ENCODE data around the gene PSMC3.
A peak's percentile ranks its signal among the peaks of the same experiment; 100 is the strongest.

PSMC3 gene

DNA sequence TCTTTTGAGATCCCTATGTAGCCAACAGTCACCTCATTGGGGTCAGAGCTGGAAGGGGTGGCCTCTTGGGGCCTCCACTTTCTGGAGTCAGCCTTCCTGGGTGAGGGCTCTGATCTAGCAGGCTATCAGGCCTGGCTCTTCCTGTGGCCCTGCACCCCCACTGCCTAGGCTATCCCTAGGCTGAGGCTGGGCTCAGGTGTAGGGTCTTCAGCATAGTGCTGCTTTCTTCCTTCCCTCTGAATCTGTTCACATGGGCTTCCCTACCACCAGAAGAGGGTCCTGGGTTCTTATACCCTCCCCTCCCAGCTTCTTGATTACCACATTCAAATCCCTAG, 47.4 kb downstream of the PSMC3 start:
- DNase-seq (ENCODE audit: low spot score): no peak
- TF ChIP-seq, protein P1, sequence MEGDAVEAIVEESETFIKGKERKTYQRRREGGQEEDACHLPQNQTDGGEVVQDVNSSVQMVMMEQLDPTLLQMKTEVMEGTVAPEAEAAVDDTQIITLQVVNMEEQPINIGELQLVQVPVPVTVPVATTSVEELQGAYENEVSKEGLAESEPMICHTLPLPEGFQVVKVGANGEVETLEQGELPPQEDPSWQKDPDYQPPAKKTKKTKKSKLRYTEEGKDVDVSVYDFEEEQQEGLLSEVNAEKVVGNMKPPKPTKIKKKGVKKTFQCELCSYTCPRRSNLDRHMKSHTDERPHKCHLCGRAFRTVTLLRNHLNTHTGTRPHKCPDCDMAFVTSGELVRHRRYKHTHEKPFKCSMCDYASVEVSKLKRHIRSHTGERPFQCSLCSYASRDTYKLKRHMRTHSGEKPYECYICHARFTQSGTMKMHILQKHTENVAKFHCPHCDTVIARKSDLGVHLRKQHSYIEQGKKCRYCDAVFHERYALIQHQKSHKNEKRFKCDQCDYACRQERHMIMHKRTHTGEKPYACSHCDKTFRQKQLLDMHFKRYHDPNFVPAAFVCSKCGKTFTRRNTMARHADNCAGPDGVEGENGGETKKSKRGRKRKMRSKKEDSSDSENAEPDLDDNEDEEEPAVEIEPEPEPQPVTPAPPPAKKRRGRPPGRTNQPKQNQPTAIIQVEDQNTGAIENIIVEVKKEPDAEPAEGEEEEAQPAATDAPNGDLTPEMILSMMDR (IDR thresholded peaks at IDR 0.05; ENCODE audit: extremely low read depth, insufficient read depth, missing control alignments): no peak
- in situ Hi-C loops (cut with MboI; ENCODE audit: low pct_unique_long_range_greater_than_20kb, low sequenced_read_pairs, unreplicated experiment): no loop called here

DNA sequence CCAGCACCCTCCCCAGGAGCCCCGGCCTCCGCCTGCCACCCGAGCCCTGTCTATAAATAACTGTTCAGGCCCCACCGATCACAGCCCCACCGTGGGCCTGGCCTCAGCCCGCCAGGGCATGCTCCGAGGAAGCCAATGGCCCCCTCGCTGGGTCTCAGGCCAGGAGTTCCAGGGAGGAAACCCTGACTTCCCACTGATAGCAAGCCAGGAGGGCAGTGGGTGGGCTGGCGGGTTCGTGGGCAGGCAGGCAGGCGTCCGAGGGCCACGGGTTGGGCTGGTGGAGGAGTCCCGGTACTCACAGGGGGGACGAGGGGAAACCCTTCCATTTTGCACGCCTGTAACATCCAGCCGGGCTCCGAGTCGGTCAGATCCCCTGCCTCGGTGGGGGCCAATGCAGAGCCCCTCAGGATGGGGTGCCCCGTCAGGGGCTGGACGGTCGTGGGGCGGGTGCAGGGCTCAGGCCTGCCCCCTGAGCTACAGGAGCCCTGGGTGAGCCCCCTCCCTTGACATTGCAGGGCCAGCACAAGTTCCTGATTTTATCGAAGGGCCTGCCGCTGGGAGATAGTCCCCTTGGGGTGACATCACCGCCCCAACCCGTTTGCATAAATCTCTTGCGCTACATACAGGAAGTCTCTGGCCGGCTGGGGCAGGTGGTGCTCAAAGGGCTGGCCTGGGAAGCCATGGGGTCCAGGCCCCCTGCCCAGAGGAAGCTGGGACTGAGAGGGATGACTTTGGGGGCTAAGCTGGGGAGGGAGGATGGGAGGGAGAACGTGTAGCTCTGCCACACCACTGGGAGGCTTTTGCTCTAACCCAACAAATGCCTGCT, 48.0 kb downstream of the PSMC3 start, which contains the start of gene SPI1:
Gene SPI1 (minus strand): TSS at position 538 of the 826 bp plus-strand sequence. CDS start 194 bp downstream, at position 344.
- TF ChIP-seq, protein P1 (IDR thresholded peaks at IDR 0.05; ENCODE audit: extremely low read depth, insufficient read depth, missing control alignments): no peak
- peak; percentile 87 for DNase-seq (ENCODE audit: low spot score)
- in situ Hi-C loops (cut with MboI; ENCODE audit: low pct_unique_long_range_greater_than_20kb, low sequenced_read_pairs, unreplicated experiment): no loop called here

DNA sequence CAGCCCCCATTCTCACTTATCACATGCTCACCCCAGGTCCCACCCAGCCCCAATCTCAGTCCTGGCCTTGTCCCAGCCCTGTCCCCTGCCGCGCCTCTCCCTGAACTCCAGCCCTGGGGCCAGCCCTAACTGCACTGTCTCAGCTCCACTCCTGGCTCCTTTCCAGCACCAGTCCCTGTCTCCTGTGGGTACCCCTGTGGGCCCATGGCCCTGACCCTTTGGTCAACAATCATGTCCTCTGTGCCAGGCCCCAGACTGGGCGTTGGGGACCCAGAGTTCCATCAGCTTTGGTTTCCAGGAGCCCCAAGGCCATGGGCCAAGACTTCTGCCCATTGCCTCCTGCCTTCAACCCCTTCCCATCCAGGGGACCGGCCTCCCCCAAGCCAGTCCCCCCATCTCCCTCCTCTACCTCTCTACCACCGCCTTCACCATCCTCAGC, 48.6 kb downstream of the PSMC3 start:
- in situ Hi-C loops (cut with MboI; ENCODE audit: low pct_unique_long_range_greater_than_20kb, low sequenced_read_pairs, unreplicated experiment): no loop called here
- DNase-seq (ENCODE audit: low spot score): peak; percentile 31
- TF ChIP-seq, protein P1 (IDR thresholded peaks at IDR 0.05; ENCODE audit: extremely low read depth, insufficient read depth, missing control alignments): no peak

DNA sequence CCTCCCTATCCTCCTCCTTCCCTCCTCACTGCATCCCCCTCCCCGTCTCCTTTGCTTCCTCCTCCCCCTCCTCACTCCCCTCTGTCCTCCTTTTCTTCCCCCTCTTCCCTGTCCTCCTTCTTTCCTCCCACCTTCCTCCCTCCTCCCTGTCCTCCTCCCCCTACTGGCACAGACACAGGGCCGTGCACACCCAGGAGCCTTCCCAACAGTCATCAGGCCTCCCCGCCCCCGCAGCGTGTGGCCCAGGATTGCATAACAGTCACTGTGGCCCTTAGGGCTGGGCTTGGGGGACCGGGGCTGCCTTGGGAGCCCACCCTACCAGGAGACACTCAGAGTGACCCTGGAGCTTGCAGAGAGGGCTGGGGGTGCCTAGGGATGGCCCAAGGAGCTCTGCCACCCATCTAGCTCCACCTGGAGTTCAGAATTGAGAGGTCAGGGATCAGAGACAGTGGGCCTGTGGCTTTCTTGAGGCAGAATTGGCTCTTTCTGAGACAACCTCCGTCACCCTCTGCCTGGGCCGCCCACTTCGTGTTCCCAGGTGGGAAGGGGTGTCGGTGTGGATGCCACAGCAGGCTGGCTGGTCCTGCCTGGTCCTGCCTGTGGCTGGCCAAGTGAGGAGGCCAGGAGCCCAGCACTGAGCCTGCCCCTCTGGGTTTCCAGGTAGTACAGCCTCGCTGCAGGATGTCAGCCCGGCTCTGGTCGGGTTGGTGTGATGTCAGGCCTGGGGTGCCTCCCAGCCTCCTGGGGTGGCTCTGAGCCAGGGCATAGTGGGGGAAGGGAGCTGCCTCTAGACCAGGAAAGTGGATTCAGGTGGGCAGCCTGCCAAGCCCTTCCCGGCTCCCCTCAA, 49.5 kb downstream of the PSMC3 start:
- in situ Hi-C loops (cut with MboI; ENCODE audit: low pct_unique_long_range_greater_than_20kb, low sequenced_read_pairs, unreplicated experiment): no loop called here

DNA sequence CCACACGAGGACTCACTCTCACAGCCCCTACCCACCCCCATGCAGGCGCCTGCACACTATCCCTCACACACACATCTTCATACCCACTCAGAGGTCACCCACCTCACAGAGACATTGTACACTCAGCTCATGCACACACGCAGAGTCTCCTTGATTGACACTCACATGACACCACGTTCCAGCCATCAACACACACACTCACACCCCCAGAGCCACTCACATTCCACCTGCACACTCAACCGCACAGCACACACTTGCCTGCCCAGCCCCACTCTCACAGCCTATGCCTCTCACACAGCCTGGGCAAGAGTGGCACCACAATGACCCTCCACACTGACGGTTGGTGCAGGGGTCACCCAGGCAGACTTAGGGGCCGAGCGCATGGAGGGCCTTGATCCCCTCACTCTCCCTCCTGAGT, 50.1 kb downstream of the PSMC3 start:
- in situ Hi-C loops (cut with MboI; ENCODE audit: low pct_unique_long_range_greater_than_20kb, low sequenced_read_pairs, unreplicated experiment): no loop called here
- TF ChIP-seq, protein P1 (IDR thresholded peaks at IDR 0.05; ENCODE audit: extremely low read depth, insufficient read depth, missing control alignments): no peak
- DNase-seq (ENCODE audit: low spot score): no peak

More for the DNA sequence above, 49.5 kb downstream of the PSMC3 start:
- TF ChIP-seq, protein P1 (IDR thresholded peaks at IDR 0.05; ENCODE audit: extremely low read depth, insufficient read depth, missing control alignments): peak; percentile 0
- no peak for DNase-seq (ENCODE audit: low spot score)

DNA sequence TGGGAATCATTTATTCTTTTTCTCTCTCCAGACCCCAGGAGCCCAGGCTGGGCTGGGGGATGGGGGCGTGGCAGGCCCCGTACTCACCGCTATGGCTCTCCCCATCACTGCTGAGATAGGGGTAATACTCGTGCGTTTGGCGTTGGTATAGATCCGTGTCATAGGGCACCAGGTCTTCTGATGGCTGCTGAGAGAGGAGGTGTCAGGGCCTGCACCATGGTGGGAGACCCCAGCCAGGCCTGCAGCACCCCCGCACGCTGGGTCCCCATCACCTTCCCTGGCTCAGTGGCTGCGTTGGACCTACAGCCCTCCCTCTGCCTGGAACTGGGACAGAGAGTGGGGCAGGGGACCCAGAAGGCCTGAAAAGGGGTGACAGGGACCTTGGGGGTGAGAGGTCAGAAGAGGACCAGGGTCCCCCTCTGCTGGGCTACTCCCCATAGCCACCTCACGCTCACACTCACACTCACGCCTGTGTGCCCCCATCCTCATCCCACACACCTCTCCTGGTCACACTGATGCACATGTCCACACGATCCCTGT, 50.6 kb downstream of the PSMC3 start:
- in situ Hi-C loops (cut with MboI; ENCODE audit: low pct_unique_long_range_greater_than_20kb, low sequenced_read_pairs, unreplicated experiment): no loop called here
- DNase-seq (ENCODE audit: low spot score): no peak
- TF ChIP-seq, protein P1 (IDR thresholded peaks at IDR 0.05; ENCODE audit: extremely low read depth, insufficient read depth, missing control alignments): no peak

Data from GM13977 (cell line).